Measurements from ENCODE around the gene PTBP1. TPM values are rescaled to one million over a fixed set of nuclear protein-coding genes. Genes with fewer than 3 reads are reported as not detected.

The PTBP1 gene
- total RNA-seq, 2 experiments from 2014 or later = 524 to 526 TPM

GRCh38 chr19:778910-779653 lies 18.2 kb upstream of the PTBP1 start:
- DNase-seq (no peak), ATAC-seq (no peak)
- POLR2A ChIA-PET = no interaction called here
- CTCF ChIA-PET = interaction anchor here (1.0 kb wide), 1 partner anchor 10 kb away, joined by 4 read pairs; no protein-coding TSS in a partner anchor
- no peaks in the 10 kb centered on the region for H3K36me3 Mint-ChIP-seq (ENCODE audit: low read depth)
- H3K4me1 Mint-ChIP-seq (ENCODE audit: low read depth) = no peaks in the 10 kb centered on the region
- no peak overlapping the region for H3K27ac Mint-ChIP-seq
- no peaks in the 10 kb centered on the region for H3K9me3 Mint-ChIP-seq (ENCODE audit: insufficient read depth)
- no peak overlapping the region for H3K4me3 Mint-ChIP-seq
- H3K27me3 Mint-ChIP-seq (ENCODE audit: low read depth) = no peaks in the 10 kb centered on the region

- CTCF ChIA-PET = no interaction called here
- Mint-ChIP-seq H3K27ac (no peak overlapping the region), H3K4me3 (no peak overlapping the region), H3K4me1 (ENCODE audit: low read depth) (no peaks in the 10 kb centered on the region), H3K9me3 (ENCODE audit: insufficient read depth) (no peaks in the 10 kb centered on the region), H3K27me3 (ENCODE audit: low read depth) (no peaks in the 10 kb centered on the region), H3K36me3 (ENCODE audit: low read depth) (no peaks in the 10 kb centered on the region)
- DNase-seq = no peak
- POLR2A ChIA-PET = no interaction called here
- ATAC-seq = no peak
These were observed 16.3 kb upstream of the PTBP1 start for GRCh38 chr19:780935-781334.

- Mint-ChIP-seq H3K27me3 (ENCODE audit: low read depth) (no peaks in the 10 kb centered on the region), H3K36me3 (ENCODE audit: low read depth) (no peaks in the 10 kb centered on the region), H3K4me3 (no peak overlapping the region), H3K9me3 (ENCODE audit: insufficient read depth) (no peaks in the 10 kb centered on the region), H3K27ac (no peak overlapping the region), H3K4me1 (ENCODE audit: low read depth) (no peaks in the 10 kb centered on the region)
- DNase-seq (no peak), ATAC-seq (no peak)
- ChIA-PET CTCF (no interaction called here), POLR2A (interaction anchor here (1.2 kb wide), 1 partner anchor 15 kb away, joined by 3 read pairs; no protein-coding TSS in a partner anchor)
These were observed 15.5 kb upstream of the PTBP1 start for GRCh38 chr19:781800-782184.

GRCh38 chr19:782185-782877 lies 14.9 kb upstream of the PTBP1 start:
- Mint-ChIP-seq H3K4me3 (no peak overlapping the region), H3K36me3 (ENCODE audit: low read depth) (no peaks in the 10 kb centered on the region), H3K9me3 (ENCODE audit: insufficient read depth) (no peaks in the 10 kb centered on the region), H3K4me1 (ENCODE audit: low read depth) (no peaks in the 10 kb centered on the region), H3K27me3 (ENCODE audit: low read depth) (no peaks in the 10 kb centered on the region), H3K27ac (no peak overlapping the region)
- no peak for ATAC-seq
- DNase-seq = no peak
- ChIA-PET POLR2A (interaction anchor here (1.2 kb wide), 1 partner anchor 14 kb away, joined by 3 read pairs; no protein-coding TSS in a partner anchor), CTCF (no interaction called here)

- Mint-ChIP-seq H3K4me1 (ENCODE audit: low read depth) (no peaks in the 10 kb centered on the region), H3K27me3 (ENCODE audit: low read depth) (no peaks in the 10 kb centered on the region), H3K27ac (no peak overlapping the region), H3K36me3 (ENCODE audit: low read depth) (no peaks in the 10 kb centered on the region), H3K9me3 (ENCODE audit: insufficient read depth) (no peaks in the 10 kb centered on the region), H3K4me3 (no peak overlapping the region)
- DNase-seq (no peak), ATAC-seq (no peak)
- ChIA-PET POLR2A (no interaction called here), CTCF (no interaction called here)
These were observed 14.2 kb upstream of the PTBP1 start for GRCh38 chr19:782878-783668.

GRCh38 chr19:784541-784940 lies 12.7 kb upstream of the PTBP1 start:
- H3K4me1 Mint-ChIP-seq (ENCODE audit: low read depth) = no peaks in the 10 kb centered on the region
- no peak overlapping the region for H3K4me3 Mint-ChIP-seq
- no peak for ATAC-seq
- POLR2A ChIA-PET = no interaction called here
- no peaks in the 10 kb centered on the region for H3K36me3 Mint-ChIP-seq (ENCODE audit: low read depth)
- CTCF ChIA-PET = interaction anchor here (0.7 to 1.0 kb wide), 2 partner anchors 14 to 50 kb away, joined by 3 read pairs; no protein-coding TSS in a partner anchor
- no peaks in the 10 kb centered on the region for H3K9me3 Mint-ChIP-seq (ENCODE audit: insufficient read depth)
- no peak overlapping the region for H3K27ac Mint-ChIP-seq
- DNase-seq = no peak
- peaks cover 2% of the 10 kb centered on the region for H3K27me3 Mint-ChIP-seq (ENCODE audit: low read depth)

- Mint-ChIP-seq H3K27me3 (ENCODE audit: low read depth) (peaks cover 2% of the 10 kb centered on the region), H3K4me3 (no peak overlapping the region), H3K27ac (no peak overlapping the region), H3K36me3 (ENCODE audit: low read depth) (no peaks in the 10 kb centered on the region), H3K9me3 (ENCODE audit: insufficient read depth) (no peaks in the 10 kb centered on the region), H3K4me1 (ENCODE audit: low read depth) (no peaks in the 10 kb centered on the region)
- CTCF ChIA-PET = no interaction called here
- DNase-seq (no peak), ATAC-seq (no peak)
- POLR2A ChIA-PET = no interaction called here
These were observed 9.7 kb upstream of the PTBP1 start for GRCh38 chr19:787536-787935.

GRCh38 chr19:788686-788982 lies 8.6 kb upstream of the PTBP1 start:
- CTCF ChIA-PET = no interaction called here
- H3K27ac Mint-ChIP-seq = no peak overlapping the region
- no peaks in the 10 kb centered on the region for H3K36me3 Mint-ChIP-seq (ENCODE audit: low read depth)
- DNase-seq (no peak), ATAC-seq (no peak)
- H3K4me1 Mint-ChIP-seq (ENCODE audit: low read depth) = no peaks in the 10 kb centered on the region
- H3K4me3 Mint-ChIP-seq = no peak overlapping the region
- no peaks in the 10 kb centered on the region for H3K9me3 Mint-ChIP-seq (ENCODE audit: insufficient read depth)
- POLR2A ChIA-PET = no interaction called here
- peaks cover 2% of the 10 kb centered on the region for H3K27me3 Mint-ChIP-seq (ENCODE audit: low read depth)

- no peak overlapping the region for H3K27ac Mint-ChIP-seq
- POLR2A ChIA-PET = no interaction called here
- no peak for ATAC-seq
- H3K4me1 Mint-ChIP-seq (ENCODE audit: low read depth) = no peaks in the 10 kb centered on the region
- H3K4me3 Mint-ChIP-seq = no peak overlapping the region
- H3K9me3 Mint-ChIP-seq (ENCODE audit: insufficient read depth) = no peaks in the 10 kb centered on the region
- no peak for DNase-seq
- H3K27me3 Mint-ChIP-seq (ENCODE audit: low read depth) = peaks cover 2% of the 10 kb centered on the region
- H3K36me3 Mint-ChIP-seq (ENCODE audit: low read depth) = no peaks in the 10 kb centered on the region
- CTCF ChIA-PET = no interaction called here
These were observed 8.1 kb upstream of the PTBP1 start for GRCh38 chr19:788983-789700.

GRCh38 chr19:789701-790060 lies 7.6 kb upstream of the PTBP1 start:
- no peaks in the 10 kb centered on the region for H3K9me3 Mint-ChIP-seq (ENCODE audit: insufficient read depth)
- ChIA-PET POLR2A (no interaction called here), CTCF (no interaction called here)
- DNase-seq (no peak), ATAC-seq (no peak)
- no peak overlapping the region for H3K27ac Mint-ChIP-seq
- H3K27me3 Mint-ChIP-seq (ENCODE audit: low read depth) = peaks cover 2% of the 10 kb centered on the region
- no peak overlapping the region for H3K4me3 Mint-ChIP-seq
- H3K4me1 Mint-ChIP-seq (ENCODE audit: low read depth) = no peaks in the 10 kb centered on the region
- no peaks in the 10 kb centered on the region for H3K36me3 Mint-ChIP-seq (ENCODE audit: low read depth)

- CTCF ChIA-PET = no interaction called here
- no peak for ATAC-seq
- POLR2A ChIA-PET = no interaction called here
- Mint-ChIP-seq H3K36me3 (ENCODE audit: low read depth) (no peaks in the 10 kb centered on the region), H3K4me3 (no peak overlapping the region), H3K27me3 (ENCODE audit: low read depth) (peaks cover 2% of the 10 kb centered on the region), H3K27ac (no peak overlapping the region), H3K9me3 (ENCODE audit: insufficient read depth) (no peaks in the 10 kb centered on the region), H3K4me1 (ENCODE audit: low read depth) (peaks cover 2% of the 10 kb centered on the region)
- no peak for DNase-seq
These were observed 6.2 kb upstream of the PTBP1 start for GRCh38 chr19:791007-791566.
